Gastrocnemius medialis (tissue), 4 donors: ENCODE data around the gene ABCC3. TPM values are rescaled to one million over a fixed set of nuclear protein-coding genes. Genes with fewer than 3 reads are reported as not detected.

ENCODE experiments used
- ATAC-seq, 2 donors: fragments of 150-250 bp; one replicate each; pipeline ENCODE4 v1.9.1; 2016
- DNase-seq, 2 donors: peaks; one replicate each; pipeline ENCODE4 v3.0.0-alpha.2; 2019
- H3K27ac ChIP-seq, 4 donors: fragments of 200-600 bp; sonication (generic); 1 replicate in 1 of 4; 2 replicates in 3 of 4; pipeline ENCODE4 v1.5.1; 2016 to 2018; ENCODE audit warnings: mild to moderate bottlenecking in 2 of 4, moderate library complexity in 1 of 4
- H3K27me3 ChIP-seq, 3 donors: fragments of 200-600 bp; sonication (generic) in 2 of 3; 1 replicate in 1 of 3; 2 replicates in 2 of 3; pipeline versions ENCODE4 v1.5.1 to v1.6.0; 2016 to 2019; ENCODE audit warnings: mild to moderate bottlenecking in 1 of 3, moderate library complexity in 1 of 3
- H3K36me3 ChIP-seq, 2 donors: fragments of 200-600 bp; sonication (generic) in 1 of 2; one replicate each; pipeline ENCODE4 v1.5.1; 2017 to 2018
- H3K4me1 ChIP-seq, 2 donors: fragments of 200-600 bp; sonication (generic) in 1 of 2; one replicate each; pipeline ENCODE4 v1.5.1; 2016 to 2017; ENCODE audit warnings: mild to moderate bottlenecking in 2 of 2
- H3K4me3 ChIP-seq, 4 donors: fragments of 200-600 bp; sonication (generic) in 3 of 4; 1 replicate in 1 of 4; 2 replicates in 3 of 4; pipeline ENCODE4 v1.5.1; 2016 to 2019; ENCODE audit warnings: mild to moderate bottlenecking in 2 of 4
- H3K9me3 ChIP-seq, 3 donors: fragments of 200-600 bp; sonication (generic) in 2 of 3; 1 replicate in 1 of 3; 2 replicates in 2 of 3; pipeline ENCODE4 v1.5.1; 2016 to 2019
- POLR2A ChIP-seq, 2 donors: fragments of 450-650 bp; IDR thresholded peaks; one replicate each; pipeline ENCODE4 v1.6.1; 2017; ENCODE audit warnings: antibody characterized with exemption in 2 of 2, mild to moderate bottlenecking in 2 of 2, moderate library complexity in 2 of 2
- in situ Hi-C, 4 donors: fragments of 200-750 bp; cut with MboI; loops; one replicate each; pipeline versions ENCODE4 v1.15.0 to v1.8.0; 2017; ENCODE audit warnings: low sequenced_read_pairs in 4 of 4
- intact Hi-C: fragments of 100-400 bp; cut with DNase I; formaldehyde crosslinking; loops from one replicate; pipeline ENCODE4 v1.15.1; 2023; ENCODE audit warnings: low total_unique reads
- total RNA-seq, 4 donors: library from RNA; depleted of rRNA; stranded (reverse); fragments of >200 nt; gene quantifications; one replicate each; pipeline versions ENCODE4 v1.1.0 to v1.2.3, GENCODE V29; 2016
- TF ChIP-seq, protein P1 (sequence below), 5 experiments: fragments of 450-650 bp in 3 of 5; fragments of 200-600 bp in 2 of 5; sonication (generic) in 2 of 5; IDR thresholded peaks in 4 of 5; conservative IDR thresholded peaks in 1 of 5; 1 replicate in 4 of 5; 2 replicates in 1 of 5; pipeline ENCODE4 v1.5.1; 2016 to 2019; ENCODE audit warnings: antibody characterized with exemption in 5 of 5, mild to moderate bottlenecking in 3 of 5, moderate library complexity in 3 of 5

The ABCC3 gene
- total RNA-seq, 4 donors from 2014 or later, result 0.51 to 1.3 (median 0.76) TPM

DNA sequence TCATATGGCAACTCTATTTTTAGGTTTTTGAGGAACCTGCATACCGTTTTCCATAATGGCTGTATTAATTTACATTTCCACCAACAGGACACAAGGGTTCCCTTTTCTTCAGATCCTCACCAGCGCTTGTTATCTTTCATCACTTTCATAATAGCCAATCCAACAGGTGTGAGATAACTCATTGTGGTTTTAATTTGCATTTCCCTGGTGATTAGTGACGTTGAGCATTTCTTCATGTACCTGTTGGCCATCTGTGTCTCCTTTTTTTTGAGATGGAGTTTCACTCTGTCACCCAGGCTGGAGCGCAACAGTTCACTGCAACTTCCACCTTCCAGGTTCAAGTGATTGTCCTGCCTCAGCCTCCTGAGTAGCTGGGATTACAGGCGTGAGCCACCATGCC lies 36.2 kb upstream of the ABCC3 start:
- H3K27ac ChIP-seq, result no peak overlapping the region
- H3K27me3 ChIP-seq, result no peaks in the 10 kb centered on the region
- H3K4me3 ChIP-seq, result no peak overlapping the region
- DNase-seq (no peak), ATAC-seq (no peak)
- no peaks in the 10 kb centered on the region for H3K36me3 ChIP-seq
- intact Hi-C loops (no loop called here), in situ Hi-C loops (no loop called here)
- H3K4me1 ChIP-seq, result no peaks in the 10 kb centered on the region
- TF ChIP-seq, protein P1, sequence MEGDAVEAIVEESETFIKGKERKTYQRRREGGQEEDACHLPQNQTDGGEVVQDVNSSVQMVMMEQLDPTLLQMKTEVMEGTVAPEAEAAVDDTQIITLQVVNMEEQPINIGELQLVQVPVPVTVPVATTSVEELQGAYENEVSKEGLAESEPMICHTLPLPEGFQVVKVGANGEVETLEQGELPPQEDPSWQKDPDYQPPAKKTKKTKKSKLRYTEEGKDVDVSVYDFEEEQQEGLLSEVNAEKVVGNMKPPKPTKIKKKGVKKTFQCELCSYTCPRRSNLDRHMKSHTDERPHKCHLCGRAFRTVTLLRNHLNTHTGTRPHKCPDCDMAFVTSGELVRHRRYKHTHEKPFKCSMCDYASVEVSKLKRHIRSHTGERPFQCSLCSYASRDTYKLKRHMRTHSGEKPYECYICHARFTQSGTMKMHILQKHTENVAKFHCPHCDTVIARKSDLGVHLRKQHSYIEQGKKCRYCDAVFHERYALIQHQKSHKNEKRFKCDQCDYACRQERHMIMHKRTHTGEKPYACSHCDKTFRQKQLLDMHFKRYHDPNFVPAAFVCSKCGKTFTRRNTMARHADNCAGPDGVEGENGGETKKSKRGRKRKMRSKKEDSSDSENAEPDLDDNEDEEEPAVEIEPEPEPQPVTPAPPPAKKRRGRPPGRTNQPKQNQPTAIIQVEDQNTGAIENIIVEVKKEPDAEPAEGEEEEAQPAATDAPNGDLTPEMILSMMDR (IDR thresholded peaks at IDR 0.05 in 4 of 5, conservative IDR thresholded peaks at IDR 0.05 in 1 of 5), result no peak
- TF ChIP-seq POLR2A (IDR thresholded peaks at IDR 0.05), result no peak
- H3K9me3 ChIP-seq, result no peaks in the 10 kb centered on the region

DNA sequence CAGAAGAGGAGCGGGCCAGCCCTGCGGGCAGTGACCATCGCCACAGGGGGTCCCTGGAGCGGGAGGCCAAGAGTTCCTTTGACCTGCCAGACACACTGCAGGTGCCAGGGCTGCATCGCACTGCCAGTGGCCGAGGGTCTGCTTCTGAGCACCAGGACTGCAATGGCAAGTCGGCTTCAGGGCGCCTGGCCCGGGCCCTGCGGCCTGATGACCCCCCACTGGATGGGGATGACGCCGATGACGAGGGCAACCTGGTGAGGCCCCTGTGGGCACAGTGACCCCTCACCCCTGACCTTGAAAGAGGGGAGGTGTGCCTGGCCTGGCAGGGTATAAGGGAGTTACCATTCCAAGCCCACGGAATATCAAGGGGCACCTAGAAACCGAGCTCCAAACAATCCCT lies 35.1 kb upstream of the ABCC3 start:
- TF ChIP-seq, protein P1 (IDR thresholded peaks at IDR 0.05 in 4 of 5, conservative IDR thresholded peaks at IDR 0.05 in 1 of 5), result no peak
- TF ChIP-seq POLR2A (IDR thresholded peaks at IDR 0.05), result no peak
- Histone ChIP-seq H3K27ac (no peak overlapping the region), H3K4me1 (peaks cover 2% of the 10 kb centered on the region in 2 donors), H3K36me3 (no peaks in the 10 kb centered on the region), H3K9me3 (no peaks in the 10 kb centered on the region), H3K27me3 (no peaks in the 10 kb centered on the region), H3K4me3 (no peak overlapping the region)
- in situ Hi-C loops, result no loop called here
- no peak for DNase-seq
- ATAC-seq, result no peak
- intact Hi-C loops, result no loop called here

DNA sequence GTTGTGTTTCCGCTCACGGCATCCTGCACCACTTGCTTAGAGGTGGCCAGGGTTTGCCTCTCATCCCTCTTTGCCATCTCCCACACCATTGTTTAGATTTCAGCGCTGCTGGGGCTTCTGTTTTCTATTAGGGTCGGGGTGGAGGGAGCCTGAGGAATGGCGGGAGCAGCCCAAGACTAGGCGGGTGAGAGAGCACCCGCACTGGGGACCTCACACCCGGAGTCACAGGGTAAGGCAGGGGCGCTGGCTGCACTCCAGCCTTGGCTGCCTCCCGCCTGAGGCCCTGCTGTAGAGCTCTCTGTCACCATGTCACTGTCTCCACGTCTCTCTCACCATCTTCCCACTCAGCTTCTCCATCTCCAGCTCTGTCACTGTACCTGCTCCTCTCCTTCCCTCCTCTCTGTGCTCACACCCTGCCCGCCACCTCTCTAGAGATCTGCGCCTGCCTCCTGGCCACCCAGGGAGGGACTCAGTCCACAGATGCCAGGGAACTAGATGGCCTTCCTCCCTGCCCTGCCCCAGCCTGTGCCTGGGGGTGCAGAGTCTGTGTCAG lies 32.8 kb upstream of the ABCC3 start:
- Histone ChIP-seq H3K4me3 (no peak overlapping the region), H3K27ac (no peak overlapping the region), H3K9me3 (no peaks in the 10 kb centered on the region), H3K36me3 (no peaks in the 10 kb centered on the region), H3K4me1 (peaks cover 8% of the 10 kb centered on the region in 2 donors), H3K27me3 (peaks cover 0 to 8% (median 0%) of the 10 kb centered on the region in 3 donors)
- TF ChIP-seq, protein P1 (IDR thresholded peaks at IDR 0.05 in 4 of 5, conservative IDR thresholded peaks at IDR 0.05 in 1 of 5), result no peak
- no peak for TF ChIP-seq POLR2A (IDR thresholded peaks at IDR 0.05)
- intact Hi-C loops (no loop called here), in situ Hi-C loops (no loop called here)
- no peak for DNase-seq
- no peak for ATAC-seq

DNA sequence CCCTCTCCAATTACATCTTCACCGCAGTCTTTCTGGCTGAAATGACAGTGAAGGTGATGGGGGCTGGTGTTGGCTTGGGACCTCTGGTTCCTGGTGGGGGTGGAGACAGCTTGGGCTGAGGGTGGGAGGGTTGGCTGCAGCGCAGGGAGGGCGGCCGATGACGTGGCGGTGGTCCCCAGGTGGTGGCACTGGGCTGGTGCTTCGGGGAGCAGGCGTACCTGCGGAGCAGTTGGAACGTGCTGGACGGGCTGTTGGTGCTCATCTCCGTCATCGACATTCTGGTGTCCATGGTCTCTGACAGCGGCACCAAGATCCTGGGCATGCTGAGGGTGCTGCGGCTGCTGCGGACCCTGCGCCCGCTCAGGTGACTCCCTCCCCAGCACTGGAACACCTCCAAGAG lies 31.8 kb upstream of the ABCC3 start:
- DNase-seq, result no peak
- no peaks in the 10 kb centered on the region for H3K9me3 ChIP-seq
- H3K4me3 ChIP-seq, result no peak overlapping the region
- no peak for ATAC-seq
- TF ChIP-seq, protein P1 (IDR thresholded peaks at IDR 0.05 in 4 of 5, conservative IDR thresholded peaks at IDR 0.05 in 1 of 5), result no peak
- no peak for TF ChIP-seq POLR2A (IDR thresholded peaks at IDR 0.05)
- in situ Hi-C loops, result no loop called here
- peaks cover 8% of the 10 kb centered on the region in 2 donors for H3K4me1 ChIP-seq
- no peaks in the 10 kb centered on the region for H3K36me3 ChIP-seq
- H3K27ac ChIP-seq, result no peak overlapping the region
- intact Hi-C loops, result no loop called here
- peaks cover 0 to 8% (median 0%) of the 10 kb centered on the region in 3 donors for H3K27me3 ChIP-seq

DNA sequence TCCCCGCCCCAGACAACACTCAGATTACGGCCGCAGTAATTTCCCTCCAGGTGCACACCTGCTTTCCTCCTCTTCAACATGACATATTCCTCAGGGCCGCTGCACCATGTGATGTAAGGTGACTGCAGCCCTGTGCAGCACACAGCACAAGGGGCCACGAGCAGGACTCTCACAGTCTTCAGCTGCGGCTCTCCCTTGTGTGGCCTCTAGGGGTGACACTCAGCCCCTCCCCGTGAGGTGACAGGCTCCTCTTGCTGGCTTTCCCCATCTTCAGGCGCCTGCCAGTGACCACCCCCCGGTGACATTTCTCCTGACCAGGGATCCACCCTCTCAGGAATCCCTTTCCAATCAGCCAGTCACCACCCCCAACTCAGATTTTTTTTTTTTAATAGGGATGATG lies 31.3 kb upstream of the ABCC3 start:
- DNase-seq (no peak), ATAC-seq (no peak)
- H3K4me3 ChIP-seq, result no peak overlapping the region
- intact Hi-C loops, result no loop called here
- in situ Hi-C loops, result no loop called here
- no peak for TF ChIP-seq POLR2A (IDR thresholded peaks at IDR 0.05)
- TF ChIP-seq, protein P1 (IDR thresholded peaks at IDR 0.05 in 4 of 5, conservative IDR thresholded peaks at IDR 0.05 in 1 of 5), result no peak
- H3K9me3 ChIP-seq, result no peaks in the 10 kb centered on the region
- peaks cover 0 to 8% (median 0%) of the 10 kb centered on the region in 3 donors for H3K27me3 ChIP-seq
- H3K27ac ChIP-seq, result no peak overlapping the region
- peaks cover 8% of the 10 kb centered on the region in 2 donors for H3K4me1 ChIP-seq
- H3K36me3 ChIP-seq, result no peaks in the 10 kb centered on the region
